K562 (cell line): ENCODE data around the gene CHST15. TPM values are rescaled to one million over a fixed set of nuclear protein-coding genes. Genes with fewer than 3 reads are reported as not detected.

ENCODE experiments used
- ATAC-seq: fragments of 200-7000 bp; cut with Tn5 transposase; 3 replicates; pipeline ENCODE4 v1.9.1; 2020; ENCODE audit warnings: moderate library complexity
- BruUV-seq: library from RNA; stranded (reverse); fragments of 400-500 nt; replicated peaks from 2 replicates; lab custom pipeline; 2021; lab: Mats Ljungman, UMichigan
- CTCF ChIA-PET: fragments of 300-600 bp; formaldehyde crosslinking; extraction: SDS; loops from one replicate; lab custom pipeline; 2021; ENCODE audit warnings: low intra/inter-chr PET ratio; lab: Yijun Ruan, JAX
- POLR2A ChIA-PET: fragments of 300-600, 350-650 bp; sonication (Branson Sonifier 250); formaldehyde crosslinking; extraction: SDS; loops from one replicate; lab custom pipeline; 2021; ENCODE audit warnings: antibody characterized with exemption, inconsistent platforms; lab: Yijun Ruan, JAX
- DNase-seq, 4 experiments: peaks; one replicate each; pipeline versions ENCODE4 v3.0.0 to v3.0.0-alpha.2; 2011 to 2018; ENCODE audit warnings: low spot score in 3 of 4, mixed read lengths in 3 of 4; ENCODE audit errors: extremely low read depth in 1 of 4
- FAIRE-seq: peaks from 2 replicates; lab custom pipeline; 2011; peaks lifted over from hg19 to GRCh38; lab: Jason Lieb, UNC
- H2AFZ ChIP-seq: 2 replicates; pipeline ENCODE4 v1.6.0; 2011; ENCODE audit warnings: low read depth, low read length, control low read depth, inconsistent platforms
- H3K27ac ChIP-seq: fragments of 200-600 bp; 3 replicates; pipeline ENCODE4 v1.8.0; 2011; ENCODE audit warnings: low read depth, mild to moderate bottlenecking, control low read depth, inconsistent platforms, low read length, moderate library complexity, mixed read lengths; ENCODE audit errors: extremely low read depth
- H3K27me3 ChIP-seq, 2 experiments: fragments of 300-600 bp in 1 of 2; 2 replicates in 1 of 2; 3 replicates in 1 of 2; pipeline versions ENCODE4 v1.6.0 to v1.8.0; 2011; ENCODE audit warnings: inconsistent platforms in 2 of 2, low read length in 2 of 2, mild to moderate bottlenecking in 1 of 2, mixed read lengths in 1 of 2, moderate library complexity in 1 of 2; ENCODE audit not compliant: control insufficient read depth in 2 of 2, insufficient read depth in 2 of 2
- H3K36me3 ChIP-seq: fragments of 300-600 bp; 3 replicates; pipeline ENCODE4 v1.8.0; 2011; ENCODE audit warnings: mild to moderate bottlenecking, low read length, inconsistent platforms; ENCODE audit not compliant: control insufficient read depth, insufficient read depth
- H3K4me1 ChIP-seq, 2 experiments: fragments of 200-600 bp in 1 of 2; replicated peaks in 1 of 2; 2 replicates in 1 of 2; 3 replicates in 1 of 2; pipeline versions ENCODE4 v1.5.1 to v1.8.0; 2011; ENCODE audit warnings: inconsistent platforms in 2 of 2, low read length in 2 of 2, mild to moderate bottlenecking in 1 of 2, mixed read lengths in 1 of 2, moderate library complexity in 1 of 2; ENCODE audit not compliant: control insufficient read depth in 2 of 2, insufficient read depth in 2 of 2
- H3K4me2 ChIP-seq: 2 replicates; pipeline ENCODE4 v1.6.1; 2011; ENCODE audit warnings: low read length, control low read depth, inconsistent platforms, mixed read lengths; ENCODE audit not compliant: insufficient read depth
- H3K4me3 ChIP-seq: fragments of 200-600 bp; sonication (generic), shearing (Covaris generic); 2 replicates; pipeline ENCODE4 v1.5.1; 2016; ENCODE audit warnings: control low read depth, inconsistent platforms
- H3K79me2 ChIP-seq: fragments of 200-600 bp; 3 replicates; pipeline ENCODE4 v1.8.0; 2011; ENCODE audit warnings: low read length, inconsistent platforms; ENCODE audit not compliant: control insufficient read depth, insufficient read depth
- H3K9ac ChIP-seq, 2 experiments: 2 replicates each; pipeline versions ENCODE4 v1.6.0 to v1.6.1; 2011; ENCODE audit warnings: low read depth in 2 of 2, low read length in 2 of 2, control low read depth in 1 of 2, inconsistent platforms in 1 of 2, mild to moderate bottlenecking in 1 of 2, mixed read lengths in 1 of 2; ENCODE audit not compliant: insufficient read depth in 1 of 2
- H3K9me1 ChIP-seq: one replicate; pipeline ENCODE4 v1.6.0; 2011; ENCODE audit warnings: inconsistent platforms, mild to moderate bottlenecking, low read length, moderate library complexity; ENCODE audit not compliant: control insufficient read depth, insufficient read depth
- H3K9me3 ChIP-seq: replicated peaks from 2 replicates; pipeline ENCODE4 v1.5.1; 2011; ENCODE audit warnings: low read depth, low read length, inconsistent platforms; ENCODE audit not compliant: control insufficient read depth, insufficient read depth
- H4K20me1 ChIP-seq: replicated peaks from 2 replicates; pipeline ENCODE4 v1.6.1; 2011; ENCODE audit warnings: low read length, inconsistent platforms, mixed read lengths; ENCODE audit not compliant: control insufficient read depth, insufficient read depth
- EZH2 ChIP-seq: IDR thresholded peaks from 2 replicates; pipeline ENCODE4 v1.6.1; 2012; ENCODE audit warnings: low read depth, mild to moderate bottlenecking, inconsistent platforms, low read length, borderline replicate concordance
- KDM1A ChIP-seq, 2 experiments: fragments of 450-650 bp; IDR thresholded peaks; 2 replicates each; pipeline ENCODE4 v1.6.1; 2016; ENCODE audit warnings: mild to moderate bottlenecking in 2 of 2
- TRIM24 ChIP-seq, 2 experiments: fragments of 450-650 bp; IDR thresholded peaks; 2 replicates each; pipeline ENCODE4 v1.6.1; 2016
- ZNF830 ChIP-seq: fragments of 250-450 bp; sonication (Bioruptor Pico); IDR thresholded peaks from 2 replicates; pipeline ENCODE4 v1.5.0; 2021; ENCODE audit warnings: mild to moderate bottlenecking
- WGBS: fragments of 100-300 bp; shearing (Covaris generic); methylation state at CpG from one replicate; pipeline ENCODE4 v1.1.6; 2016; ENCODE audit warnings: low coverage, mixed read lengths; ENCODE audit not compliant: insufficient coverage; ENCODE audit errors: missing lambda C conversion rate; 5-methylcytosine and 5-hydroxymethylcytosine counted together
- in situ Hi-C: fragments of 300-500 bp; cut with MboI; formaldehyde crosslinking; loops from 4 replicates; pipeline ENCODE4 v1.15.0; 2018; ENCODE audit warnings: inconsistent platforms, mixed read lengths
- intact Hi-C: fragments of 100-400 bp; cut with micrococcal nuclease; formaldehyde crosslinking; loops from 2 replicates; pipeline ENCODE4 v1.14.2; 2022
- polyA plus RNA-seq, 8 experiments: library from polyadenylated mRNA; depleted of rRNA in 4 of 8; stranded (reverse) in 5 of 8; unstranded in 3 of 8; fragments of >200 nt; fragmentation: Nextera tagmentation in 2 of 8; fragmentation: Illumina TruSeq in 1 of 8; extraction: Ambion mirVana in 2 of 8; extraction: Trizol in 1 of 8; gene quantifications; 2 replicates each; pipeline versions ENCODE4 v1.2.1 to v1.2.3, GENCODE V29; 2011 to 2014; ENCODE audit warnings: inconsistent platforms in 1 of 8, missing spikeins in 1 of 8
- total RNA-seq, 7 experiments: library from RNA; depleted of rRNA in 6 of 7; stranded (reverse); fragments of >200 nt in 6 of 7; fragmentation: Illumina TruSeq in 2 of 7; extraction: Trizol in 2 of 7; gene quantifications; 2 replicates each; pipeline versions ENCODE4 v1.2.1 to v1.2.3, GENCODE V29; 2011 to 2021; ENCODE audit warnings: low replicate concordance in 1 of 7
- TF ChIP-seq, protein P1 (sequence below), 2 experiments: fragments of 450-650 bp in 1 of 2; sonication (generic) in 1 of 2; formaldehyde crosslinking in 1 of 2; IDR thresholded peaks; 2 replicates each; pipeline versions ENCODE4 v1.7.1 to v1.9.0; 2016 to 2022; ENCODE audit warnings: inconsistent platforms in 1 of 2, mild to moderate bottlenecking in 1 of 2, missing genetic modification reagents in 1 of 2
- TF ChIP-seq, protein P2 (sequence below): sonication (generic); formaldehyde crosslinking; IDR thresholded peaks from 2 replicates; pipeline ENCODE4 v1.8.0; 2022; ENCODE audit warnings: mild to moderate bottlenecking, low read depth, missing genetic modification reagents

The CHST15 gene
- total and polyA plus RNA-seq, 9 of the 15 experiments (the other 6 are each of a cell fraction or from before 2014, with no cell fraction given) = 0.04 to 0.16 (median 0.08) TPM

DNA sequence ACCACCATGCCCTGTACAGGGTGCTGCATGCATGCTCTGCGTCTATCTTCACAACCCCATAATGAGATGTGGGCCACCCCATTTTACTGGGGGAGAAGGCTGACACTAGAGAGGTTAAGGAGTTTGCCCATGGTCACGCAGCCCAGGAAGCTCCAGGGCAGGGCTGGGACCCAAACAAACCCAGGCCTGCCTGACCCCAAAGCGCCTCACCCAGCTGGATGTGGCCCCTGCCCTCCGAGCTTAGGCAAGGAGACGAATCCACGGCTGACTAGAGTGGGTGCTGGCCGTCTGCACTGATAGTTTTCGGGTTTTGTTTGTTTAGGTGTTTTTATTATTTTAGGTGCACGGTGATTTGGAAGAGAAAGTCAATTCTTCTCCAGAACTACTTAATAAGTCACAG lies 65.7 kb downstream of the CHST15 start:
- ATAC-seq (no peak), DNase-seq (no peak), FAIRE-seq (no peak)
- Histone ChIP-seq H3K9me1 (no peaks in the 10 kb centered on the region), H3K4me1 (no peaks in the 10 kb centered on the region), H3K9me3 (no peaks in the 10 kb centered on the region), H3K9ac (no peak overlapping the region), H3K36me3 (no peaks in the 10 kb centered on the region), H3K4me3 (no peak overlapping the region), H2AFZ (no peak overlapping the region), H3K27ac (no peak overlapping the region), H3K4me2 (no peak overlapping the region), H3K79me2 (no peaks in the 10 kb centered on the region), H3K27me3 (peaks cover 12 to 57% of the 10 kb centered on the region in 2 experiments; a peak in 4 of 5 replicates), H4K20me1 (no peaks in the 10 kb centered on the region)
- CTCF ChIA-PET = no interaction called here
- POLR2A ChIA-PET = interaction anchor here (0.7 kb wide), 1 partner anchor 542 kb away, joined by 3 read pairs; no protein-coding TSS in a partner anchor
- in situ Hi-C loops (no loop called here), intact Hi-C loops (no loop called here)
- WGBS = 0% methylated on average over 9 of the region's 9 CpGs
- no TSS peak for BruUV-seq
- TF ChIP-seq TRIM24 (IDR thresholded peaks at IDR 0.05) = no peak
- no peak for TF ChIP-seq KDM1A (IDR thresholded peaks at IDR 0.05)
- TF ChIP-seq ZNF830 = no peak
- TF ChIP-seq EZH2 = no peak
- TF ChIP-seq, protein P1, sequence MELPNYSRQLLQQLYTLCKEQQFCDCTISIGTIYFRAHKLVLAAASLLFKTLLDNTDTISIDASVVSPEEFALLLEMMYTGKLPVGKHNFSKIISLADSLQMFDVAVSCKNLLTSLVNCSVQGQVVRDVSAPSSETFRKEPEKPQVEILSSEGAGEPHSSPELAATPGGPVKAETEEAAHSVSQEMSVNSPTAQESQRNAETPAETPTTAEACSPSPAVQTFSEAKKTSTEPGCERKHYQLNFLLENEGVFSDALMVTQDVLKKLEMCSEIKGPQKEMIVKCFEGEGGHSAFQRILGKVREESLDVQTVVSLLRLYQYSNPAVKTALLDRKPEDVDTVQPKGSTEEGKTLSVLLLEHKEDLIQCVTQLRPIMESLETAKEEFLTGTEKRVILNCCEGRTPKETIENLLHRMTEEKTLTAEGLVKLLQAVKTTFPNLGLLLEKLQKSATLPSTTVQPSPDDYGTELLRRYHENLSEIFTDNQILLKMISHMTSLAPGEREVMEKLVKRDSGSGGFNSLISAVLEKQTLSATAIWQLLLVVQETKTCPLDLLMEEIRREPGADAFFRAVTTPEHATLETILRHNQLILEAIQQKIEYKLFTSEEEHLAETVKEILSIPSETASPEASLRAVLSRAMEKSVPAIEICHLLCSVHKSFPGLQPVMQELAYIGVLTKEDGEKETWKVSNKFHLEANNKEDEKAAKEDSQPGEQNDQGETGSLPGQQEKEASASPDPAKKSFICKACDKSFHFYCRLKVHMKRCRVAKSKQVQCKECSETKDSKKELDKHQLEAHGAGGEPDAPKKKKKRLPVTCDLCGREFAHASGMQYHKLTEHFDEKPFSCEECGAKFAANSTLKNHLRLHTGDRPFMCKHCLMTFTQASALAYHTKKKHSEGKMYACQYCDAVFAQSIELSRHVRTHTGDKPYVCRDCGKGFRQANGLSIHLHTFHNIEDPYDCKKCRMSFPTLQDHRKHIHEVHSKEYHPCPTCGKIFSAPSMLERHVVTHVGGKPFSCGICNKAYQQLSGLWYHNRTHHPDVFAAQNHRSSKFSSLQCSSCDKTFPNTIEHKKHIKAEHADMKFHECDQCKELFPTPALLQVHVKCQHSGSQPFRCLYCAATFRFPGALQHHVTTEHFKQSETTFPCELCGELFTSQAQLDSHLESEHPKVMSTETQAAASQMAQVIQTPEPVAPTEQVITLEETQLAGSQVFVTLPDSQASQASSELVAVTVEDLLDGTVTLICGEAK (IDR thresholded peaks at IDR 0.05) = no peak
- TF ChIP-seq, protein P1 (CRISPR knock-in tag; IDR thresholded peaks at IDR 0.05) = no peak
- TF ChIP-seq, protein P2, sequence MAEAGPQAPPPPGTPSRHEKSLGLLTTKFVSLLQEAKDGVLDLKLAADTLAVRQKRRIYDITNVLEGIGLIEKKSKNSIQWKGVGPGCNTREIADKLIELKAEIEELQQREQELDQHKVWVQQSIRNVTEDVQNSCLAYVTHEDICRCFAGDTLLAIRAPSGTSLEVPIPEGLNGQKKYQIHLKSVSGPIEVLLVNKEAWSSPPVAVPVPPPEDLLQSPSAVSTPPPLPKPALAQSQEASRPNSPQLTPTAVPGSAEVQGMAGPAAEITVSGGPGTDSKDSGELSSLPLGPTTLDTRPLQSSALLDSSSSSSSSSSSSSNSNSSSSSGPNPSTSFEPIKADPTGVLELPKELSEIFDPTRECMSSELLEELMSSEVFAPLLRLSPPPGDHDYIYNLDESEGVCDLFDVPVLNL = no peak
